PC-9 (cell line): ENCODE measurements around the gene AIP. TPM values are rescaled to one million over a fixed set of nuclear protein-coding genes. Genes with fewer than 3 reads are reported as not detected.

Source experiments
- BruUV-seq: library from RNA; stranded (reverse); fragments of 400-500 nt; replicated peaks from 2 replicates; lab custom pipeline; 2021; lab: Mats Ljungman, UMichigan
- CTCF ChIA-PET: fragments of 300-600 bp; sonication (Branson Sonifier 250); formaldehyde crosslinking; loops from one replicate; lab custom pipeline; 2022; ENCODE audit warnings: antibody characterized with exemption; lab: Charles Lee
- POLR2A ChIA-PET: fragments of 300-600 bp; sonication (Branson Sonifier 250); formaldehyde crosslinking; loops from one replicate; lab custom pipeline; 2022; ENCODE audit warnings: antibody characterized with exemption; ENCODE audit not compliant: unreplicated experiment; lab: Charles Lee
- DNase-seq, 2 experiments: peaks; one replicate each; pipeline versions ENCODE4 v3.0.0 to v3.0.0-alpha.2; 2015 to 2022; ENCODE audit warnings: mixed read lengths in 1 of 2
- H2AFZ ChIP-seq: fragments of 200-600 bp; sonication (generic); 2 replicates; pipeline ENCODE4 v1.8.1; 2017; ENCODE audit warnings: antibody characterized with exemption
- H3F3A ChIP-seq: fragments of 200-600 bp; sonication (generic); 2 replicates; pipeline ENCODE4 v1.8.1; 2017; ENCODE audit warnings: antibody characterized with exemption, mild to moderate bottlenecking, low read depth; ENCODE audit not compliant: insufficient read depth
- H3K27ac ChIP-seq: fragments of 200-600 bp; sonication (generic); 2 replicates; pipeline ENCODE4 v1.6.1; 2016; ENCODE audit warnings: mixed run types
- H3K27me3 ChIP-seq: fragments of 200-600 bp; sonication (generic); 2 replicates; pipeline ENCODE4 v1.6.1; 2016; ENCODE audit warnings: low read depth, mixed run types; ENCODE audit not compliant: insufficient read depth
- H3K36me3 ChIP-seq: fragments of 200-600 bp; sonication (generic); 2 replicates; pipeline ENCODE4 v1.6.1; 2016; ENCODE audit warnings: low read depth, mixed run types
- H3K4me1 ChIP-seq: fragments of 200-600 bp; sonication (generic); replicated peaks from 2 replicates; pipeline ENCODE4 v1.6.1; 2016; ENCODE audit warnings: mixed run types; ENCODE audit not compliant: insufficient read depth
- H3K4me2 ChIP-seq: fragments of 200-600 bp; sonication (generic); 2 replicates; pipeline ENCODE4 v1.6.1; 2017; ENCODE audit warnings: mixed run types
- H3K4me3 ChIP-seq: fragments of 200-600 bp; sonication (generic); 2 replicates; pipeline ENCODE4 v1.6.1; 2016; ENCODE audit warnings: mixed run types
- H3K79me2 ChIP-seq: fragments of 200-600 bp; sonication (generic); 2 replicates; pipeline ENCODE4 v1.6.1; 2017; ENCODE audit warnings: low read depth, mixed run types
- H3K9me2 ChIP-seq: fragments of 200-600 bp; sonication (generic); 2 replicates; pipeline ENCODE4 v1.8.1; 2017; ENCODE audit warnings: mild to moderate bottlenecking; ENCODE audit not compliant: insufficient read depth
- H3K9me3 ChIP-seq: fragments of 200-600 bp; sonication (generic); 2 replicates; pipeline ENCODE4 v1.8.1; 2016; ENCODE audit warnings: low read depth; ENCODE audit not compliant: insufficient read depth
- H4K20me1 ChIP-seq: fragments of 200-600 bp; sonication (generic); 2 replicates; pipeline ENCODE4 v1.8.1; 2017; ENCODE audit not compliant: insufficient read depth
- EZH2 ChIP-seq: fragments of 200-600 bp; sonication (generic); IDR thresholded peaks from 2 replicates; pipeline ENCODE4 v1.8.0; 2017; ENCODE audit warnings: antibody characterized with exemption, low read depth
- intact Hi-C: fragments of 100-400 bp; cut with micrococcal nuclease; formaldehyde crosslinking; loops from one replicate; pipeline ENCODE4 v1.10.0; 2022; ENCODE audit not compliant: unreplicated experiment
- total RNA-seq: library from RNA; stranded (reverse); gene quantifications from 2 replicates; pipeline ENCODE4 v1.2.3, GENCODE V29; 2021
- TF ChIP-seq, protein P1 (sequence below): fragments of 200-600 bp; sonication (generic); conservative IDR thresholded peaks from 2 replicates; pipeline ENCODE4 v1.6.1; 2017; ENCODE audit warnings: mixed run types, antibody characterized with exemption, mild to moderate bottlenecking, moderate library complexity

Gene AIP
- total RNA-seq, 1 experiment from 2014 or later, result 95.3 TPM

DNA sequence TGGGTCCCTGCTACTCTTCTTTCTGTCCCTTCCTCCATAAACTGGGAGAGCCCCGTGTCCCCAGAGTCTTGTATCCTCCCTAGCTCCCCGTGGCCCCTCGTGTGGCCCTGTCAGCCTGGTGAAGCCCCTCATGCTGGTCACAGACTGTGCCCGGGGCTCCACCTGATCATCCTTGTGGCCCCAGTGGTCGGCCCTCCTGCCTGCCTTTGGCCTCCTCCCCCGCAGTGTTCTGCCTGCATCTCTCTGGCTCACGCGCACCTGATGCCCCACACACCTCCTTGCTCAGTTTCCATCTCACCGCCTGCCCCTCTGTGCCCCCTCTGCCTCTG lies 41.6 kb downstream of the AIP start:
- H3F3A ChIP-seq, result no peaks in the 10 kb centered on the region
- ChIA-PET CTCF (no interaction called here), POLR2A (no interaction called here)

DNA sequence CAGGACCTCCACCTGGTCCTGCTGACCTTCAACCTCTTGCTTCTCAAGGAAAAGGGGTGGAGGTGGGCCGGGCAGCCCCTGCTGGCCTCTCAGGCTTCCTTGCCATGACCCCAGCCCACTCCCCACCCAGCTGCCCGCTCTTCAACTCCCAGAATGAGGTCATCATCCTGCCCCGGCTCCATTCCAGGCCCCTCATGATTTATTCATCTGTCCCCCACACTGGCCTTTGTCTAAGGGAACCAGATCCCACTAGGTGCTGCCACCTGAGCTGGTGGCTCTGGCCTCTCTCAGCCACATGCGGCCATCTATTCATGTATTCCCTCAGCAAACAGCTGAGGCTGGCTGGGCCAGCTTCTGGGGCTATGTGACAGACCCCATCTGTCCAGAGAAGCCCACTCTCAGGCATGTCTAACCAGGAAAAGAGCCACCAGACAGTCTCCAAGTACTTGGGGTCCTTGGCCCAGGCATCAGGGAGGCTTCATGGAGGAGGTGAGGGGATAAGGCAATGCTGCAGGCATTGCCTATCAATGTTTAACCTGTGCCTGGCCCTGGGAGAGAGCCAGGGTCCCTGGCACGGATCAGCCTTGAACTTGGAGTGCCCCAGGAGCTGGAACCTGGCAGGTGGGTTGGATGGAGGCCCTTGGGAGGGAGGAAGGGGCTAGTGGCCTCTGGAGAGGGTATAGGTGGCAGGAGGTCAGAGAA lies 42.6 kb downstream of the AIP start:
- ChIA-PET CTCF (no interaction called here), POLR2A (no interaction called here)
- peaks cover 18% of the 10 kb centered on the region for H3K27me3 ChIP-seq
- no peaks in the 10 kb centered on the region for H3K9me2 ChIP-seq
- H3K4me3 ChIP-seq, result no peak overlapping the region
- no peaks in the 10 kb centered on the region for H3K79me2 ChIP-seq
- intact Hi-C loops, result no loop called here
- no peak overlapping the region for H3K27ac ChIP-seq
- H3F3A ChIP-seq, result no peaks in the 10 kb centered on the region
- TF ChIP-seq, protein P1, sequence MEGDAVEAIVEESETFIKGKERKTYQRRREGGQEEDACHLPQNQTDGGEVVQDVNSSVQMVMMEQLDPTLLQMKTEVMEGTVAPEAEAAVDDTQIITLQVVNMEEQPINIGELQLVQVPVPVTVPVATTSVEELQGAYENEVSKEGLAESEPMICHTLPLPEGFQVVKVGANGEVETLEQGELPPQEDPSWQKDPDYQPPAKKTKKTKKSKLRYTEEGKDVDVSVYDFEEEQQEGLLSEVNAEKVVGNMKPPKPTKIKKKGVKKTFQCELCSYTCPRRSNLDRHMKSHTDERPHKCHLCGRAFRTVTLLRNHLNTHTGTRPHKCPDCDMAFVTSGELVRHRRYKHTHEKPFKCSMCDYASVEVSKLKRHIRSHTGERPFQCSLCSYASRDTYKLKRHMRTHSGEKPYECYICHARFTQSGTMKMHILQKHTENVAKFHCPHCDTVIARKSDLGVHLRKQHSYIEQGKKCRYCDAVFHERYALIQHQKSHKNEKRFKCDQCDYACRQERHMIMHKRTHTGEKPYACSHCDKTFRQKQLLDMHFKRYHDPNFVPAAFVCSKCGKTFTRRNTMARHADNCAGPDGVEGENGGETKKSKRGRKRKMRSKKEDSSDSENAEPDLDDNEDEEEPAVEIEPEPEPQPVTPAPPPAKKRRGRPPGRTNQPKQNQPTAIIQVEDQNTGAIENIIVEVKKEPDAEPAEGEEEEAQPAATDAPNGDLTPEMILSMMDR, result no peak
- no peak for TF ChIP-seq EZH2
- H2AFZ ChIP-seq, result no peak overlapping the region
- no peaks in the 10 kb centered on the region for H4K20me1 ChIP-seq
- no peaks in the 10 kb centered on the region for H3K36me3 ChIP-seq
- no peak for DNase-seq
- H3K4me2 ChIP-seq, result no peak overlapping the region
- 0 out of 2 replicates have a peak, but pooled peaks cover 6% of the 10 kb centered on the region for H3K9me3 ChIP-seq
- no TSS peak for BruUV-seq
- peaks cover 14% of the 10 kb centered on the region for H3K4me1 ChIP-seq

More for the DNA sequence above, 41.6 kb downstream of the AIP start:
- Histone ChIP-seq H3K79me2 (no peaks in the 10 kb centered on the region), H3K4me3 (no peak overlapping the region), H3K27ac (no peak overlapping the region), H3K4me2 (no peak overlapping the region), H3K4me1 (peaks cover 10% of the 10 kb centered on the region), H3K27me3 (peaks cover 18% of the 10 kb centered on the region), H3K9me3 (0 out of 2 replicates have a peak, but pooled peaks cover 6% of the 10 kb centered on the region), H3K36me3 (no peaks in the 10 kb centered on the region), H4K20me1 (no peaks in the 10 kb centered on the region), H2AFZ (no peak overlapping the region), H3K9me2 (no peaks in the 10 kb centered on the region)
- BruUV-seq, result no TSS peak
- intact Hi-C loops, result no loop called here
- no peak for DNase-seq
- TF ChIP-seq, protein P1, result no peak
- TF ChIP-seq EZH2, result no peak

DNA sequence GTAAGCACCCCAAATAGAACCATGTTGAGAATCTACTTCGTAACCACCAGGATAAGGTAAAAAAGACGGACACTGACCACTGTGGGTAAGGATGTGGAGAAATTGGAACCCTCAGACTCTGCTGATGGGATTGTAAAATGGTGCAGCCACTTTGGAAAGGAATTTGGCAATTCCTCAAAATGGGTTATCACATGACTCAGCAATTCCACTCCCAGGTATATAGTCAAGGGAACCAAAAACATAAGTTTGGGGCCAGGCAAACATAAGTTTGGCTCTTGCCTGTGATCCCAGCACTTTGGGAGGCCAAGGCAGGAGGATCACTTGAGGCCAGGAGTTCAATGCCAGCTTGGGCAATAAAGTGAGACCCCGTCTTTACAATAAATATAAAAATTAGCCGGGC lies 45.5 kb downstream of the AIP start:
- H2AFZ ChIP-seq, result no peak overlapping the region
- no peak overlapping the region for H3K4me2 ChIP-seq
- POLR2A ChIA-PET, result no interaction called here
- H3K4me1 ChIP-seq, result peaks cover 14% of the 10 kb centered on the region
- CTCF ChIA-PET, result no interaction called here
- no peak overlapping the region for H3K27ac ChIP-seq
- peaks cover 5% of the 10 kb centered on the region for H3K27me3 ChIP-seq
- H3K9me2 ChIP-seq, result no peaks in the 10 kb centered on the region
- no peak overlapping the region for H3K4me3 ChIP-seq
- H3K36me3 ChIP-seq, result no peaks in the 10 kb centered on the region
- BruUV-seq, result no TSS peak
- H3F3A ChIP-seq, result no peaks in the 10 kb centered on the region
- intact Hi-C loops, result no loop called here
- no peaks in the 10 kb centered on the region for H4K20me1 ChIP-seq
- TF ChIP-seq, protein P1, result no peak
- TF ChIP-seq EZH2, result no peak
- no peaks in the 10 kb centered on the region for H3K79me2 ChIP-seq
- H3K9me3 ChIP-seq, result peaks cover 12% of the 10 kb centered on the region; the same call in 1 of the 2 replicates
- DNase-seq, result no peak
